ENCODE measurements around the gene TTLL12. TPM values are rescaled to one million over a fixed set of nuclear protein-coding genes. Genes with fewer than 3 reads are reported as not detected.

Gene TTLL12
- total and polyA plus RNA-seq, 2 donors from 2014 or later: 11.5 to 26.3 TPM

- Histone ChIP-seq H3K27ac (ENCODE audit: low read depth in 2 of 2, low read length in 2 of 2) (no peak overlapping the region), H3K4me1 (ENCODE audit: control insufficient read depth in 2 of 3, insufficient read depth in 2 of 3, low read depth in 1 of 3, low read length in 3 of 3) (peaks cover 0 to 19% (median 5%) of the 10 kb centered on the region in 3 donors)
- no peak for FAIRE-seq
Measured at GRCh38 chr22:43153899-43154298, 33.0 kb downstream of the TTLL12 start.

GRCh38 chr22:43152357-43153071 lies 34.4 kb downstream of the TTLL12 start:
- peak in 3 of 5 donors; percentile 31 to 93 (median 57) for DNase-seq
- H3K9ac ChIP-seq (ENCODE audit: low read length in 3 of 3): peak overlapping the region in 2 of 3 donors; percentile 65 to 77
- intact Hi-C loops (cut with DNase I): no loop called here

More at GRCh38 chr22:43153899-43154298, 33.0 kb downstream of the TTLL12 start:
- Histone ChIP-seq H3K27me3 (ENCODE audit: control insufficient read depth, insufficient read depth, low read length) (no peaks in the 10 kb centered on the region), H3K9me3 (ENCODE audit: control insufficient read depth in 2 of 3, insufficient read depth in 1 of 3, low read length in 3 of 3) (no peaks in the 10 kb centered on the region), H3K4me3 (ENCODE audit: low read length in 3 of 3) (no peak overlapping the region), H3K9ac (ENCODE audit: low read length in 3 of 3) (no peak overlapping the region), H3K36me3 (ENCODE audit: control insufficient read depth in 2 of 3, insufficient read depth in 3 of 3, low read length in 3 of 3) (no peaks in the 10 kb centered on the region)
- TF ChIP-seq CTCF (IDR thresholded peaks at IDR 0.05; ENCODE audit: borderline replicate concordance, extremely low read depth, insufficient read depth): no peak
- intact Hi-C loops (cut with DNase I): no loop called here
- no peak for DNase-seq

GRCh38 chr22:43152003-43152356 lies 35.0 kb downstream of the TTLL12 start:
- no peaks in the 10 kb centered on the region for H3K9me3 ChIP-seq (ENCODE audit: control insufficient read depth in 2 of 3, insufficient read depth in 1 of 3, low read length in 3 of 3)
- intact Hi-C loops (cut with DNase I): no loop called here
- H3K4me1 ChIP-seq (ENCODE audit: control insufficient read depth in 2 of 3, insufficient read depth in 2 of 3, low read depth in 1 of 3, low read length in 3 of 3): peaks cover 0 to 17% (median 5%) of the 10 kb centered on the region in 3 donors
- no peaks in the 10 kb centered on the region for H3K27me3 ChIP-seq (ENCODE audit: control insufficient read depth, insufficient read depth, low read length)
- H3K9ac ChIP-seq (ENCODE audit: low read length in 3 of 3): peak overlapping the region in 2 of 3 donors; percentile 65 to 77
- DNase-seq: no peak
- no peak for FAIRE-seq
- H3K27ac ChIP-seq (ENCODE audit: low read depth in 2 of 2, low read length in 2 of 2): peak overlapping the region; percentile 74 to 87
- H3K4me3 ChIP-seq (ENCODE audit: low read length in 3 of 3): peak overlapping the region; percentile 33 to 69 (median 66)
- H3K36me3 ChIP-seq (ENCODE audit: control insufficient read depth in 2 of 3, insufficient read depth in 3 of 3, low read length in 3 of 3): no peaks in the 10 kb centered on the region
- TF ChIP-seq CTCF (IDR thresholded peaks at IDR 0.05; ENCODE audit: borderline replicate concordance, extremely low read depth, insufficient read depth): no peak

More at GRCh38 chr22:43152357-43153071, 34.4 kb downstream of the TTLL12 start:
- no peaks in the 10 kb centered on the region for H3K9me3 ChIP-seq (ENCODE audit: control insufficient read depth in 2 of 3, insufficient read depth in 1 of 3, low read length in 3 of 3)
- H3K4me1 ChIP-seq (ENCODE audit: control insufficient read depth in 2 of 3, insufficient read depth in 2 of 3, low read depth in 1 of 3, low read length in 3 of 3): peaks cover 0 to 17% (median 5%) of the 10 kb centered on the region in 3 donors
- no peak for FAIRE-seq
- no peaks in the 10 kb centered on the region for H3K36me3 ChIP-seq (ENCODE audit: control insufficient read depth in 2 of 3, insufficient read depth in 3 of 3, low read length in 3 of 3)
- no peak for TF ChIP-seq CTCF (IDR thresholded peaks at IDR 0.05; ENCODE audit: borderline replicate concordance, extremely low read depth, insufficient read depth)
- peak overlapping the region; percentile 74 to 87 for H3K27ac ChIP-seq (ENCODE audit: low read depth in 2 of 2, low read length in 2 of 2)
- peak overlapping the region; percentile 11 to 69 (median 66) for H3K4me3 ChIP-seq (ENCODE audit: low read length in 3 of 3)
- no peaks in the 10 kb centered on the region for H3K27me3 ChIP-seq (ENCODE audit: control insufficient read depth, insufficient read depth, low read length)
